Mesenchymal stem cell (in vitro differentiated cells and primary cell): ENCODE measurements around the gene TSR2.

Experiments used
- DNase-seq: peaks from one replicate; pipeline ENCODE4 v3.0.0-alpha.2; 2013
- H2AFZ ChIP-seq: one replicate; pipeline ENCODE4 v1.6.1; 2013; ENCODE audit warnings: low read depth, mild to moderate bottlenecking, control low read depth, inconsistent platforms, low read length, moderate library complexity
- H2AK5ac ChIP-seq: 2 replicates; pipeline ENCODE4 v1.6.1; 2013; ENCODE audit warnings: low read length, moderate library complexity, mild to moderate bottlenecking, inconsistent platforms; ENCODE audit not compliant: severe bottlenecking
- H2BK120ac ChIP-seq: one replicate; pipeline ENCODE4 v1.6.1; 2013; ENCODE audit warnings: low read depth, mild to moderate bottlenecking, inconsistent platforms, low read length, moderate library complexity
- H2BK12ac ChIP-seq, 2 experiments: one replicate each; pipeline ENCODE4 v1.6.1; 2013; ENCODE audit warnings: inconsistent platforms in 2 of 2, low read length in 2 of 2, mild to moderate bottlenecking in 2 of 2, moderate library complexity in 2 of 2, control low read depth in 1 of 2
- H2BK15ac ChIP-seq: one replicate; pipeline ENCODE4 v1.6.1; 2013; ENCODE audit warnings: mild to moderate bottlenecking, low read depth, inconsistent platforms; ENCODE audit not compliant: poor library complexity, severe bottlenecking
- H2BK5ac ChIP-seq: 2 replicates; pipeline ENCODE4 v1.6.1; 2013; ENCODE audit warnings: low read depth, mild to moderate bottlenecking, low read length, control low read depth, inconsistent platforms; ENCODE audit not compliant: poor library complexity, severe bottlenecking
- H3K14ac ChIP-seq, 2 experiments: one replicate each; pipeline ENCODE4 v1.6.1; 2013; ENCODE audit warnings: inconsistent platforms in 2 of 2, low read length in 2 of 2, control low read depth in 1 of 2, mild to moderate bottlenecking in 1 of 2, moderate library complexity in 1 of 2
- H3K18ac ChIP-seq, 2 experiments: one replicate each; pipeline ENCODE4 v1.6.1; 2013; ENCODE audit warnings: inconsistent platforms in 2 of 2, low read length in 2 of 2, control low read depth in 1 of 2, low read depth in 1 of 2, mild to moderate bottlenecking in 1 of 2
- H3K23ac ChIP-seq, 2 experiments: one replicate each; pipeline ENCODE4 v1.6.1; 2013; ENCODE audit warnings: inconsistent platforms in 2 of 2, low read length in 2 of 2, mild to moderate bottlenecking in 2 of 2, moderate library complexity in 2 of 2, control low read depth in 1 of 2
- H3K27ac ChIP-seq: 2 replicates; pipeline ENCODE4 v1.5.1; 2013; ENCODE audit warnings: mild to moderate bottlenecking, moderate library complexity, low read length, control low read depth, inconsistent platforms; ENCODE audit not compliant: poor library complexity, severe bottlenecking
- H3K27me3 ChIP-seq, 2 experiments: 2 replicates each; pipeline versions ENCODE4 v1.6.1 to v1.7.0; 2013; ENCODE audit warnings: low read length in 2 of 2, mild to moderate bottlenecking in 2 of 2, moderate library complexity in 2 of 2, control low read depth in 1 of 2, inconsistent platforms in 1 of 2; ENCODE audit not compliant: control insufficient read depth in 1 of 2, insufficient read depth in 1 of 2
- H3K36me3 ChIP-seq, 2 experiments: 2 replicates each; pipeline versions ENCODE4 v1.6.1 to v1.7.0; 2013; ENCODE audit warnings: low read length in 2 of 2, control low read depth in 1 of 2, inconsistent platforms in 1 of 2, low read depth in 1 of 2, mild to moderate bottlenecking in 1 of 2; ENCODE audit not compliant: insufficient read depth in 2 of 2, control insufficient read depth in 1 of 2
- H3K4ac ChIP-seq, 2 experiments: one replicate each; pipeline ENCODE4 v1.6.1; 2013; ENCODE audit warnings: inconsistent platforms in 2 of 2, low read length in 2 of 2, mild to moderate bottlenecking in 2 of 2, moderate library complexity in 2 of 2, control low read depth in 1 of 2, low read depth in 1 of 2
- H3K4me1 ChIP-seq: 2 replicates; pipeline ENCODE4 v1.6.1; 2013; ENCODE audit warnings: low read depth, low read length, control low read depth; ENCODE audit not compliant: control insufficient read depth, insufficient read depth
- H3K4me2 ChIP-seq: 2 replicates; pipeline ENCODE4 v1.6.1; 2013; ENCODE audit warnings: low read length, mild to moderate bottlenecking, inconsistent platforms; ENCODE audit not compliant: poor library complexity, severe bottlenecking
- H3K4me3 ChIP-seq, 2 experiments: 2 replicates each; pipeline versions ENCODE4 v1.5.1 to v1.7.0; 2013; ENCODE audit warnings: low read length in 2 of 2, mild to moderate bottlenecking in 2 of 2, control low read depth in 1 of 2, low read depth in 1 of 2; ENCODE audit not compliant: insufficient read depth in 1 of 2
- H3K79me1 ChIP-seq: replicated peaks from 2 replicates; pipeline ENCODE4 v1.6.1; 2013; ENCODE audit warnings: mild to moderate bottlenecking, control low read depth, low read length, inconsistent platforms; ENCODE audit not compliant: poor library complexity, severe bottlenecking
- H3K9ac ChIP-seq: 2 replicates; pipeline ENCODE4 v1.7.0; 2013; ENCODE audit warnings: mild to moderate bottlenecking, low read length, moderate library complexity
- H3K9me3 ChIP-seq: 2 replicates; pipeline ENCODE4 v1.7.0; 2013; ENCODE audit warnings: mild to moderate bottlenecking, low read length; ENCODE audit not compliant: control insufficient read depth
- H4K8ac ChIP-seq: one replicate; pipeline ENCODE4 v1.6.1; 2013; ENCODE audit warnings: inconsistent platforms, mild to moderate bottlenecking, low read length, moderate library complexity
- H4K91ac ChIP-seq: one replicate; pipeline ENCODE4 v1.6.1; 2013; ENCODE audit warnings: mild to moderate bottlenecking, low read length, inconsistent platforms
- WGBS: methylation state at CpG from one replicate; pipeline ENCODE4 v1.1.7; 2013; ENCODE audit warnings: mixed read lengths; 5-methylcytosine and 5-hydroxymethylcytosine counted together

Gene TSR2

GRCh38 chrX:54413753-54414152 is 26.5 kb upstream of the TSR2 start:
- no peak overlapping the region for H2AK5ac ChIP-seq
- H3K9me3 ChIP-seq, result no peaks in the 10 kb centered on the region
- no peak overlapping the region for H2BK12ac ChIP-seq
- no peaks in the 10 kb centered on the region for H3K79me1 ChIP-seq
- no peak overlapping the region for H4K91ac ChIP-seq
- no peak overlapping the region for H2BK120ac ChIP-seq
- no peak overlapping the region for H2AFZ ChIP-seq
- H3K4me2 ChIP-seq, result no peak overlapping the region
- H3K9ac ChIP-seq, result no peak overlapping the region
- H4K8ac ChIP-seq, result no peak overlapping the region
- H3K23ac ChIP-seq, result no peak overlapping the region
- H2BK15ac ChIP-seq, result no peak overlapping the region
- no peak overlapping the region for H3K18ac ChIP-seq
- H2BK5ac ChIP-seq, result no peak overlapping the region
- DNase-seq, result peak; percentile 0
- H3K36me3 ChIP-seq, result no peaks in the 10 kb centered on the region
- no peak overlapping the region for H3K14ac ChIP-seq
- 94% methylated on average over 3 of the region's 3 CpGs for WGBS
- H3K27me3 ChIP-seq, result peaks cover 0 to 44% of the 10 kb centered on the region in 2 experiments
- peaks cover 2% of the 10 kb centered on the region for H3K4me1 ChIP-seq
- H3K4ac ChIP-seq, result no peak overlapping the region
- H3K4me3 ChIP-seq, result no peak overlapping the region
- H3K27ac ChIP-seq, result no peak overlapping the region

- Histone ChIP-seq H4K91ac (no peak overlapping the region), H2BK12ac (no peak overlapping the region), H2AFZ (no peak overlapping the region), H2BK5ac (no peak overlapping the region), H3K9me3 (no peaks in the 10 kb centered on the region), H4K8ac (no peak overlapping the region), H3K4me1 (peaks cover 2% of the 10 kb centered on the region), H3K14ac (no peak overlapping the region), H2AK5ac (no peak overlapping the region), H3K18ac (peak overlapping the region in 1 of 2 experiments; percentile 8), H3K23ac (no peak overlapping the region), H2BK120ac (no peak overlapping the region), H3K27ac (no peak overlapping the region), H3K36me3 (no peaks in the 10 kb centered on the region), H3K79me1 (no peaks in the 10 kb centered on the region), H3K4ac (no peak overlapping the region), H2BK15ac (no peak overlapping the region), H3K27me3 (peaks cover 0 to 50% of the 10 kb centered on the region in 2 experiments), H3K4me2 (no peak overlapping the region), H3K9ac (no peak overlapping the region), H3K4me3 (no peak overlapping the region)
- peak; percentile 43 for DNase-seq
- 44% methylated on average over 6 of the region's 13 CpGs for WGBS
Measured at GRCh38 chrX:54415534-54416350, 24.5 kb upstream of the TSR2 start.

GRCh38 chrX:54416965-54417364 is 23.2 kb upstream of the TSR2 start:
- Histone ChIP-seq H3K18ac (no peak overlapping the region), H2BK15ac (no peak overlapping the region), H2BK120ac (no peak overlapping the region), H2BK5ac (no peak overlapping the region), H2BK12ac (no peak overlapping the region), H4K8ac (no peak overlapping the region), H3K4me3 (no peak overlapping the region), H3K4me2 (no peak overlapping the region), H4K91ac (no peak overlapping the region), H2AFZ (no peak overlapping the region), H3K4ac (no peak overlapping the region), H3K9ac (no peak overlapping the region), H3K36me3 (no peaks in the 10 kb centered on the region), H3K14ac (no peak overlapping the region), H2AK5ac (no peak overlapping the region), H3K9me3 (no peaks in the 10 kb centered on the region), H3K27ac (no peak overlapping the region), H3K27me3 (peaks cover 0 to 46% of the 10 kb centered on the region in 2 experiments), H3K4me1 (peaks cover 2% of the 10 kb centered on the region), H3K79me1 (no peaks in the 10 kb centered on the region), H3K23ac (no peak overlapping the region)
- WGBS, result no CpG with 5 or more reads among the region's 2 CpGs
- DNase-seq, result no peak

GRCh38 chrX:54419559-54420302 is 20.5 kb upstream of the TSR2 start:
- H3K36me3 ChIP-seq, result no peaks in the 10 kb centered on the region

More at GRCh38 chrX:54419559-54420302, 20.5 kb upstream of the TSR2 start:
- Histone ChIP-seq H3K4me3 (no peak overlapping the region), H3K23ac (no peak overlapping the region), H3K9me3 (no peaks in the 10 kb centered on the region), H2BK120ac (no peak overlapping the region), H2AK5ac (no peak overlapping the region), H3K4ac (no peak overlapping the region), H3K9ac (no peak overlapping the region), H3K18ac (no peak overlapping the region), H2BK15ac (no peak overlapping the region), H2AFZ (no peak overlapping the region), H3K27me3 (peaks cover 0 to 39% of the 10 kb centered on the region in 2 experiments), H3K4me2 (no peak overlapping the region), H2BK12ac (no peak overlapping the region), H4K8ac (no peak overlapping the region), H3K14ac (no peak overlapping the region), H4K91ac (no peak overlapping the region), H2BK5ac (no peak overlapping the region), H3K4me1 (peaks cover 2% of the 10 kb centered on the region), H3K27ac (no peak overlapping the region), H3K79me1 (no peaks in the 10 kb centered on the region)
- no peak for DNase-seq
- 81% methylated on average over 2 of the region's 3 CpGs for WGBS
